ENCODE measurements around the gene ZSCAN12.
"Not testable (repeated sequence)": the region's sequence is repeated elsewhere in the genome, so short reads cannot be mapped to it uniquely, and the experiment has no call there.

ZSCAN12 gene

GRCh38 chr6:28393912-28394662, 5.5 kb downstream of the ZSCAN12 start:
- DNase-seq: no peak

GRCh38 chr6:28390688-28391087, 8.9 kb downstream of the ZSCAN12 start:
- no peak for DNase-seq

- no peak for DNase-seq
Measured at GRCh38 chr6:28384143-28384533, 15.4 kb downstream of the ZSCAN12 start.

DNA sequence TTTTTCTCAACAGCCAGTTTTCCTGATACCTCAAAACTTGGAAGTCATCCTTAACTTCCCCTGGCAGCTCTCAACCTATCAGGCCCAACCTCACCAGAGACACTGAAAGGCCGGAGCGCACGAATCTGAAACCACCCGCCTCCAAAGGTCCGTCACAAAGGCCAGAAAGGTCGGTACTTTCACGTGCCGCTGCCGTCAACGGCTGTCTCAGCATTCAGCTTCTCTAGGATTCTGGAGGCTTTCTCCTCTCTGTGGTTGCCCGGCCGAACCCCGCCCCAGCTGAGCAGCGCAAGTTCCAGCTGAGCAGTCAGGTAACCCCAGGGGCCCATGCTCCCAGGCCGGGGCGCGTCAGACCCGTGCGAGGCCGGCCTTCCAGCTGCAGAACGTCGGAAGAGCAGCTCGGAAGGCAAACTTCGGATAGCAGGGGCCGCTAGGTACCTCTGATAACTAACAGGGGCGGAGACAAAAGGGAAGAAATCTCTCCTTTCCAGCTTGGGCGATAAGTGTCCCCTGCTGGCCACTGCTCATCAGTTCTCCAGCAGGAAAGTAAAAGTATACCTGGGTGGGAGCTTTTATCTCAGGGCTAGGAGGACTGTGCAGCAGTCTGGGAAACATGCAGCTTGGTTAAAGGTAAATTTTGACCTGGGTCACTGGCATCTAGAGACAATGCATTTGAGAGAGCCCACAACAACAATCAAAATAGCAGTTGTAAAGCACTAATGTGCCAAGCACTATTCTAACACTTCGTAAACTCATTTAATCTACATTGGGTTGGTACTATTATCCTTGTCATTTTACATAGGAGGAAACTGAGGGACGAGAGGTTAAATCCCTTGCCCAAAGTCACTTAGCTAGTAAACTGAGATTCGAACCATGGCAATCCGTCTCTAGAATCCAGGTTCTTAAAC, 16.1 kb downstream of the ZSCAN12 start:
- DNase-seq: peak; percentile 68 to 86

GRCh38 chr6:28380381-28380780, 19.2 kb downstream of the ZSCAN12 start:
- no peak for DNase-seq

GRCh38 chr6:28378644-28379043, 20.9 kb downstream of the ZSCAN12 start:
- DNase-seq: no peak

DNA sequence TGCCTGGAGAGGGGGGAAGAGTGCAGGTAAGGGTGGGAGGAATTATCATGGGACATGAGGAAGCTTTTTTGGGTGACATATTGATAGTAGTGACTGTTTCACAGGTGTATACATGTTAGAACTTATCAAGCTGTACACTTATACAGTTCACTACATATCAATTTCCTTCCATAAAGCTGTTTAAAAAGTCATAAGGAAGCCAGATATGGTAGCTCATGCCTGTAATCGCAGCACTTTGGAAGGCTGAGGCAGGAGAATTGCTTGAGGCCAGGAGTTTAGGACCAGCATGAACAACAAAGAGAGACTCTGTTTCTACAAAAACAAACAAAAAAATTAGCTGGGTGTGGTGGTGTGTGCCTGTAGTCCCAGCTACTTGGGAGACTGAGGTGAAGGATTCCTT, 21.7 kb downstream of the ZSCAN12 start:
- no peak for DNase-seq

GRCh38 chr6:28373925-28374324, 25.6 kb downstream of the ZSCAN12 start:
- no peak for DNase-seq

- DNase-seq: no peak
Measured at GRCh38 chr6:28371706-28372451, 27.7 kb downstream of the ZSCAN12 start.

GRCh38 chr6:28371280-28371679, 28.3 kb downstream of the ZSCAN12 start:
- no peak for DNase-seq

- no peak for DNase-seq
Measured at GRCh38 chr6:28370440-28370839, 29.1 kb downstream of the ZSCAN12 start.

- DNase-seq: no peak
Measured at GRCh38 chr6:28369463-28369862, 30.1 kb downstream of the ZSCAN12 start.

- no peak for DNase-seq
Measured at GRCh38 chr6:28368522-28368921, 31.0 kb downstream of the ZSCAN12 start.

DNA sequence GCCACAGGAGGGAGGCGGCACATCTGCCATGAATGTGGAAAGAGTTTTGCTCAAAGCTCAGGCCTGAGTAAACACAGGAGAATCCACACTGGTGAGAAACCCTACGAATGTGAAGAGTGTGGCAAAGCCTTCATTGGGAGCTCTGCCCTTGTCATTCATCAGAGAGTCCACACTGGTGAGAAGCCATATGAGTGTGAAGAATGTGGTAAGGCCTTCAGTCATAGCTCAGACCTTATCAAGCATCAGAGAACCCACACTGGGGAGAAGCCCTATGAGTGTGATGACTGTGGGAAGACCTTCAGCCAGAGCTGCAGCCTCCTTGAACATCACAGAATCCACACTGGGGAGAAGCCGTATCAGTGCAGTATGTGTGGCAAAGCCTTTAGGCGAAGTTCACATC, 34.0 kb downstream of the ZSCAN12 start:
- DNase-seq: not testable (repeated sequence)

GRCh38 chr6:28360961-28361360, 38.6 kb downstream of the ZSCAN12 start:
- DNase-seq: no peak

- not testable (repeated sequence) for DNase-seq
Measured at GRCh38 chr6:28359562-28359961, 40.0 kb downstream of the ZSCAN12 start.

DNA sequence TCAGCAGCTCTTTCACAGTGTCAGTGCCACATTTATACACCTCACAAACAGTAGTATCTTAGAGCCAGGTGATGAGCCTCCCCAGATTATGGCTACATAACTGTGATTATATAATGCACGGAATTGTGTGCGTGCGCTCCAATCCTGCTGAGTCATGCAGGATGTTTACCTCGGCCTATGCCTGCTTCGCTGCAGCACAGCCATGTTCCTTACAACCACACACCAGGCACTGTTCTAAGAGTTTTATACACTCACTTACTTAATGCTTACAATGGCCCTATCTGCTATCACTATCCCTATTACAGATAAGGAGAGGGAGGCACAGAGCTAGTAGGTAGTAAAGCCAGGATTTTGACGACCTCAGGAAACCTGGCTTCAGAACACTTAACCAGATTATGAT, 42.5 kb downstream of the ZSCAN12 start:
- DNase-seq: no peak

- no peak for DNase-seq
Measured at GRCh38 chr6:28356666-28357020, 42.9 kb downstream of the ZSCAN12 start.

DNA sequence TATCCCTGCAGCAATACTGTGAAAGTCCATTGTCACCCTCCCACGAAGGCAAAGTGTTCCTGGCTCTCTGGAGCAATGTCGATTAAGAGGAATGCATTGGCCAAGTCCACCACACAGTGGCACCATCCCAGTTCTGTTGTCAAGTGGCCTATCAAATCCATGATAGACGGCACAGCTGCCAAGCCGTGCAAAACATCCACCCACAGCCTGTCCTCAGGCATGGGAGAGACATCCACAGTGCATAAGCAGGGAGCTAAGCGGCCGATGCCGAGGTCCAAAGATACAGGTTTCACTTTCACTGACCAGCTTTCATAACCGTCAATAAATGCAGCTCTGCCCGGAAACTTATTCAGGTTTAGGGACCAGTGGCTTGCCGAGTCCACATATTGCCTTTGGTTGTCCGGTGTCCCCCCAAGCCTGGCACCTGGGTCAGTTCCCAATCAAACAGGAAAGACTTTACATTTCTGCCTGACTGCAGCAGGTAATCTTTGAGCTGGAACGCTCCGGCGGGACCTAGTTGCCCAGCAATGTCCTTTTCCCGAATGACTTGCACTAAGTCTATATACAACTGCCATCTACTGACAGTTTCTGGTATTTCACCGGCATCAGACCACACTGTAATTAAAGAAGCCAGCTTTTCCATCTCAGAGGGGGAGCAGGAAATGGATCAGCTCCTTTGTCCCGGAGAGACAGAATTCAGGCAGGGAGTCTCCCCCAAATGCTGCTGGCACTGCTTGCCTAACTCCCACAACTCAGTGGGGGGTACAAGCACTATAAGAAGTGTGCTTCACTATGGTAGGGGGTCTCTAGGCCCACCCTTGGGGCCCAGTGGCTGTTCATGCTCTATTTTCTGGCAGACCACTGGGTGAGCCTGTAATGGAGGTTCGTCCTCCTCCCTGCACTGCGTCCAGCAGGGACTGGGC, 43.5 kb downstream of the ZSCAN12 start:
- peak; percentile 83 to 92 for DNase-seq

GRCh38 chr6:28354688-28355554, 44.6 kb downstream of the ZSCAN12 start:
- no peak for DNase-seq

DNA sequence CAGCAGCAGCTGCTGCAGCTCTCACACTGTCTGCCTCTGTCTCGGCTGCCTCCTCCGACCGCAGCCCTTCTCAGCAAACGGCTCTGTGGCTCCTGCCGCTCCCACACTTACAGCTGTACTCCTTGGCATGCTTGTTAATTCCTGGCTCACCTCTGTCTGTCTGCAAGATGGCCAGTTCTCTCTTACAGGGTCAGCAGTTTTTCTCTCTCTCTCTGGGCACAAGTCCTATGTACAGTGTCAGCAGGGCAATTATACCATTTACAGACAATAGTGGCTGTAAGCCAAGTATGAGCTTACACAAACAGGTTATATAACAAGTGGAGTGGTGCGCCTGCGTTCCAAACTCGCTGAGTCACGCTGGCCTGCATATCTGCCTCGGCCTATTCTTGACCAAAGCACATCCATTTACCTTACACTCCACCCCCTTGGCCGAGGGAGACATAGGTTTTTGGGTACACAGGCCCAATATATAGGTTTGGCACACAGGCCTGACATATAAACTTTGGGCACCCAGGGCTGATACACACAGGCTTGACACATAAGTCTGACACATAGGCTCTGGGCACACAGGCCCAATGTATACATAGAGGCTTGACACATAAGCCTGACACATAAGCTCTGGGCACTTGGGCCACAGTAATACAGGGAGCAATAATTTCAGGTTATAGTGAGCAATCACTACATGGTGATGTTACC, 45.4 kb downstream of the ZSCAN12 start:
- peak; percentile 54 to 83 for DNase-seq

All from NCI-H2081 (cell line).